GM12874 (cell line): ENCODE data around the gene TPSG1.

Source experiments
- TF ChIP-seq, protein P1 (sequence below): IDR thresholded peaks from 2 replicates; pipeline ENCODE4 v1.5.1; 2011; ENCODE audit warnings: low read depth, mild to moderate bottlenecking, control low read depth, low read length, moderate library complexity; ENCODE audit not compliant: insufficient read depth

Gene TPSG1

DNA sequence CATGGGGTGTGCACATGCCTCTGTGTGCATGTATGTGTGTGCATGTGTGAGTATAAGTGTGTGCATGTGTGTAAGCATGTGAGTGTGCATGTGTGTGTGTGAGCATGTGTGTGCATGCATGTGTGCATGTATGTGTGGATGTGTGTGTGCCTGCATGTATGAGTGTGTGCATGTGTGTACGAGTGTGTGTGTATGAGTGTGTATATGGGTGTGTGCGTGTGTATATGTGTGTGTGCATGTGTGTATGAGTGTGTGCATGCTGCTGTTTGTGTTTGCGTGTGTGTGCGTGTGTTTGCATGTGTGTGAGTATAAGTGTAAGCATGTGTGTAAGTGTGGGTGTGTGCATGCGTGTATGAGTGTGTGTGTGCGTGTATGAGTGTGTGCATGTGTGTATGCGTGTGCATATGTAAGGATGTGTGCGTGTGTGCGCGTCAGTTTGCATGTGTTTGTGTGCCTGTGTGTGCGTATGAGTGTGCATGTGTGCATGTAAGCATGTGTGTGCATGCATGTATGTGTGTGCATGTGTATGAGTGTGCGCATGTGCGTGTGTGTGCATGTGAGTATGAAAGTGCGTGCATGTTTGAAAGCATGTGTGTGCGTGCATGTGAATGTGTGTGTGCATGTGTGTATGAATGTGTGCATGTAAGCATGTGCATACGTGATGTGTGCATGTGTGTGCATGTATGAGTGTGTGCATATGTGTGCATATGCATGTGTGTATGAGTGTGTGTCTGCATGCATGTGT lies 39.4 kb upstream of the TPSG1 start:
- TF ChIP-seq, protein P1, sequence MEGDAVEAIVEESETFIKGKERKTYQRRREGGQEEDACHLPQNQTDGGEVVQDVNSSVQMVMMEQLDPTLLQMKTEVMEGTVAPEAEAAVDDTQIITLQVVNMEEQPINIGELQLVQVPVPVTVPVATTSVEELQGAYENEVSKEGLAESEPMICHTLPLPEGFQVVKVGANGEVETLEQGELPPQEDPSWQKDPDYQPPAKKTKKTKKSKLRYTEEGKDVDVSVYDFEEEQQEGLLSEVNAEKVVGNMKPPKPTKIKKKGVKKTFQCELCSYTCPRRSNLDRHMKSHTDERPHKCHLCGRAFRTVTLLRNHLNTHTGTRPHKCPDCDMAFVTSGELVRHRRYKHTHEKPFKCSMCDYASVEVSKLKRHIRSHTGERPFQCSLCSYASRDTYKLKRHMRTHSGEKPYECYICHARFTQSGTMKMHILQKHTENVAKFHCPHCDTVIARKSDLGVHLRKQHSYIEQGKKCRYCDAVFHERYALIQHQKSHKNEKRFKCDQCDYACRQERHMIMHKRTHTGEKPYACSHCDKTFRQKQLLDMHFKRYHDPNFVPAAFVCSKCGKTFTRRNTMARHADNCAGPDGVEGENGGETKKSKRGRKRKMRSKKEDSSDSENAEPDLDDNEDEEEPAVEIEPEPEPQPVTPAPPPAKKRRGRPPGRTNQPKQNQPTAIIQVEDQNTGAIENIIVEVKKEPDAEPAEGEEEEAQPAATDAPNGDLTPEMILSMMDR, result no peak

DNA sequence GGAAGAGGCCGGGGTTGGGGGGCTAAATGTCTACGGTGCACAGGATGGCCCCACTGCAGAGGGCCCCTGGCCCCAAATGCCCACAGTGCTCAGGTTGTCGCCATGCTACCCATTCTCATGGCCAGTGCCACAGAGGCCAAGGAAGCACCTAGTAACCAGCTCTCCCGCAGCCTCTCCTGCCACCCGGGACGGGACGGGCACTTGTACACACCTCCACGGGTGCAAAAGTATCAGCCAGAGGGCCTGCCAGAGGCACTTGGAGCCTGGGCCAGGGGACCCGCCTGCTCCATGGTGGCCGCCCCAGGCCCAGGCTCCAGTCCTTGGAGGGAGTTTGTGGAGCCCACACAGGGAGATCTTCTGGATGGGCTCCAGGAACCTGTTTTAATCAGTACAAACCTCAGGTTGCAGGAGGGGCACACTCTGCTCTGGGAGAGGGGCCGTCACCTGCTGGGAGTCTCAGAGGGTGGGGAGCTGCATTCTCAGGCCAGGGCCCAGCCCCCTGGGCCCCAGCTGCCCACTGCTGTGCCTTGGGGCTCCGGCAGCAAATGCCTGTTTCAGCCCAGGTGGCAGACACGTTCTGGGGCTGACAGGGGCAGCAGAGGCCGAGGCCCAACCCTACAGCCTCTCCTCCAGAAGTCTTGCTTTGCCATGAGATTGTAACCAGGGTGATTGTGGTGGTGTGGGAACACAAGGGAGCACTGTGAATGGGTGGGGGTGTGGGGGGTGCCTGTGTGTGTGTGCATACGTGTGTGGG lies 38.7 kb upstream of the TPSG1 start:
- TF ChIP-seq, protein P1, result no peak

DNA sequence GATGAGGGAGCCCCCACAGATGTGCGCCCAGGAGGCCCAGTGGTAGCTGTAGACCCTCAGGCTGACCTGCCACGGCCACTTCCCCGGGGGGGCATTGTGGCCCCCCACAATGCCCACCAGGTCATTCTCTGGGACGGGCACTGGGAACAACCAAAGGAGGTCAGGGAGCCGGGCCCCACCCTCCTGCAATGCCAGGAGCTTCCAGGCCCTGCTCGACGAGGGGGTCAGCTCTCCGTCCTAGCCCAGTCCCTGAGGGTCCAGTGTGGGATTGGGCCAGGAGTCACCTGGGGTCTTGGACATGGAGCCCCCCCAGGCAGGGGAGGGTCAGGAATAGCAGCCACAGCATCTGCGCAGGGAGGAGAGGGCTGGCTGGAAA lies 37.8 kb upstream of the TPSG1 start:
- TF ChIP-seq, protein P1, result no peak

DNA sequence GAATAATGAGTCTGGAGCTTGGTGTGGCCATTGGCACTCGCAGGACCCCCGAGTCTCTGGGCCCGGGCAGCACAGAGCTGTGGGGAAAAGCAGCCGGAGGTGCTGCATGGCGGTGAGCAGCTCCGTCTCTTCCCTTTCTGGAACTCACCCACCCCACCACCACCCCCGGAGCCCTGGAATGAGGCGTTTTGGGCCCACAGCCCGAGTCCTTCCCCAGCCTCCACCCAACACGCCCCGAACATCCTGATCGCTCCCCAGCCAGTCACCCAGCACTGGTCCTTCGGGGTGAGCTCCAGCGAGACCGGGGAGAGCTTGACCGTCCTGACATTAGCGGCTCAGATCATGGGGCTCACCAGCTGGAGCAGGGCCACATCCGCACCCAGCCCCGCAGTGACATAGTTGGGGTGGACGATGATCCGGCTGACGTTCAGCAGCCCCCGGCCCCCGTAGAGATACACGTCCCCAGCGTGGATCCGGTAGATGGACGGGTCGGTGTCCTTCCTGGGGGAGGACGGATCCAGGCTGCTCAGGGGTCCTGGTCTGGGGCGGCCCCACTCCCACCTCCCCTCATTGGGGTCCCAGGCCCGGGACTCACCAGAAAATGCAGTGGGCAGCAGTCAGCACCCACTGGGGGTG lies 37.3 kb upstream of the TPSG1 start:
- TF ChIP-seq, protein P1, result no peak

DNA sequence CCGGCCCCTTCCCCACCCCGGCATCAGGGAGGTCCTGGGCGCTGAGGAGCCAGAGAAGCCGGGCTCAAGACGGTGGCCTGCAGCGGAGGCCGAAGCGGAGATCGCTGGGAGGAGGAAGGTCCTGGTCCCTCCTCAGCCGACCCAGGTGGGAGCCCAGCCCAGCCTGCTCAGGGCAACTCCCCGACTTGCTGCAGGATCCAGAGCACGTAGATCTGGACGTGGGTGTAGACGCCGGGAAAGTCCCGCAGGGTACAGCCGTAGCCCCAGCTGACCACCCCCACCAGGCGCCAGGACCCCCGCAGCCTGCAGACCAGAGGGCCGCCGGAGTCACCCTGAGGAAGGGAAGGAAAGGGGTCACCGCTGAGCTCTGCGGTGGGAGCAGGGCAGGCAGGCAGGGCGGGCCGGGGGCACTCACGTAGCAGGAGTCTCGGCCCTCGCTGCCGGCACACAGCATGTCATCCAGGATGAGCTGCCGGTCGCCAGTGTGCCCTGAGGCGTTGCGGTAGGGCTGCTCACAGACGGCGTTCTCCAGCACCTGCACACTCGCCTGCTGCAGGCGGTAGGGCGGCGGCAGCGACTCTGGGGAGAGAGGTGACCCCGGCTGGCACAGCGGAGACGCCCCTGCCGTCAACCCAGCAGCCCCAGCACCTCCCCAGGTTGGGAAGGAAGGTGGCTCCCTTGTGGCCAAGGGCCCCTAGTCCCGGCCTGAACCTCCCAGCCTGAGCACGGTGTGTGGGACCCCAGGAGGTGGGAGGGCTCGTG lies 36.2 kb upstream of the TPSG1 start:
- TF ChIP-seq, protein P1, result no peak

DNA sequence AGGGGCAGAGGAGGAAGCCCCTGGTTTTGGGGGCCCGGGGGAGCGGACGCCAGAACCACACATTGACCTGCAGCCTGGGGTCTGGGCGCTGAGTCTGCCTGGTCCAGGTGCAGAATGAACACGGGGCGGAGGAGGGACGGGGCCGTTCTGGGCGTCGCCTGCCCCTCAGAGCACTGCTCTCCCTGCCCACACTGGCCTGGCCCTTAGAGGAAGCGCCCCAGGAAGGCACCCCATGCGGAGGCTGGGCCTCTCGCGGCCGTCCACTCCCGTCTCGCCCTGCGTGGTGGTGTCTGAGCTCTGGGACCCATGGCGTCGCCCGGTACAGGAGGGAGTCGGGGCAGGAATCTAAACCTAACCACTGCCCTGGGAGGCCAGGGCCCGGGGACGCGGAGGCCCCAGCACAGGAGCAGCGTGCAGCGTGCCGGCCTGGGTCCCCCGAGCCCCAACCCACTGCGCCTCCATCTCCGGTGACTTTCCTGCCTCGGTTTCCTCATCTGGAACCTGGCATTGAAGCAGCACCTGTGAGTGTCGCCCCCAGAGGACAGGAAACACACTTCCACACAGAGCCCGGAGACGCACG lies 35.1 kb upstream of the TPSG1 start:
- TF ChIP-seq, protein P1, result no peak
